ENCODE results near the gene ZCCHC17.

DNA sequence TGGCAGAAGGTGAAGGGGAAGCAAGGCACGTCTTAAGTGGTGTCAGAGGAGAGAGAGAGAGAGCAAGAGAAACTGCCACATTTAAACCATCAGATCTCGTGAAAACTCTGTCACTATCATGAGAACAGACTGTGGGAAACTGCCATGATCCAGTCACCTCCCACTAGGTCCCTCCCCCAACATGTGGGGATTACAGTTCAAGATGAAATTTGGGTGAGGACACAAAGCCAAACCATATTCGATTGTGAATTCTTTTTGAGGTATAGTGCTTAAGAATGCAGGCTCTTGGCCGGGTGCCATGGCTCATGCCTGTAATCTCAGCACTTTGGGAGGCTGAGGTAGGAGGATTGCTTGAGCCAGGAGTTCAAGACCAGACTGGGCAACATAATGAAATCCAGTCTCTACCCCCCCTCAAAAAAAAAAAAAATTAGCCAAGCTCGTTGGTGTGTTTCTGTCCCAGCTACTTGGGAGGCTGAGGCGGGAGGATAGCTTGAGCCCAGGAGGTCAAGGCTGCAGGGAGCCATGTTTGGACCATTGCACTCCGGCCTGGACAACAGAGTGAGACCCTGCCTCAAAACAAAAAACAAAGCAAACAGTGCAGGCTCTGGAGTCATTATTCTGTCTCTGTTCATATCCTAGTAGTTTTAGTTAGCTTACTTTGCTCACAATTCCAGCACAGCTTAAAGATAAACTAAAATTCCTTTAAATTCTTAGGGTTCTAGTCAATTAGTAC, 6.0 kb downstream of the ZCCHC17 start:
- TF ChIP-seq FOXA1 (IDR thresholded peaks at IDR 0.05) (no peak), ARNT (IDR thresholded peaks at IDR 0.05) (no peak), FOXM1 (IDR thresholded peaks at IDR 0.05; ENCODE audit: borderline replicate concordance) (no peak), ZNF384 (IDR thresholded peaks at IDR 0.05) (no peak), PKNOX1 (IDR thresholded peaks at IDR 0.05) (no peak), L3MBTL2 (conservative IDR thresholded peaks at IDR 0.05) (no peak), CTBP1 (IDR thresholded peaks at IDR 0.05; ENCODE audit: borderline replicate concordance) (no peak), SUZ12 (IDR thresholded peaks at IDR 0.05) (no peak)

Data from HEK293T (cell line).